ENCODE measurements around the gene CCM2L.

DNA sequence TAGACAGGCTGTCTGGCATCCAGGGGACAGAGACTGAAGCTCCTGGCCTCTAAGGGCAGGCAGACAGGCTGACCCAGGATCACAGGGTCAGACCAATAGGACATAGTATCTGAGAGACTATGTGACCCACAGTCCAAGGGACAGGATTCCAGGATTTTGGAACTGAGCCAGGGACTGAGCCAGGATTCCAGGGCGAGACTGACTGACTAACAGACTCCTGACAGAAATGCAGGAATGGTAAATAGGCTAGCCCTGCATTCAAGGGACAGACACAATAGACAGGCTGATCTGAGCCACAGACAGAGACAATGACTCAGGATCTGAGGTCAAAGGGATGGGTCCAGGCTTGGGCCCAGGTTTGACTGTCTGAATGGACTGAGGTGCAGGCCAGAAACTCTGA is 22.5 kb upstream of the CCM2L start:
- TF ChIP-seq, protein P1, sequence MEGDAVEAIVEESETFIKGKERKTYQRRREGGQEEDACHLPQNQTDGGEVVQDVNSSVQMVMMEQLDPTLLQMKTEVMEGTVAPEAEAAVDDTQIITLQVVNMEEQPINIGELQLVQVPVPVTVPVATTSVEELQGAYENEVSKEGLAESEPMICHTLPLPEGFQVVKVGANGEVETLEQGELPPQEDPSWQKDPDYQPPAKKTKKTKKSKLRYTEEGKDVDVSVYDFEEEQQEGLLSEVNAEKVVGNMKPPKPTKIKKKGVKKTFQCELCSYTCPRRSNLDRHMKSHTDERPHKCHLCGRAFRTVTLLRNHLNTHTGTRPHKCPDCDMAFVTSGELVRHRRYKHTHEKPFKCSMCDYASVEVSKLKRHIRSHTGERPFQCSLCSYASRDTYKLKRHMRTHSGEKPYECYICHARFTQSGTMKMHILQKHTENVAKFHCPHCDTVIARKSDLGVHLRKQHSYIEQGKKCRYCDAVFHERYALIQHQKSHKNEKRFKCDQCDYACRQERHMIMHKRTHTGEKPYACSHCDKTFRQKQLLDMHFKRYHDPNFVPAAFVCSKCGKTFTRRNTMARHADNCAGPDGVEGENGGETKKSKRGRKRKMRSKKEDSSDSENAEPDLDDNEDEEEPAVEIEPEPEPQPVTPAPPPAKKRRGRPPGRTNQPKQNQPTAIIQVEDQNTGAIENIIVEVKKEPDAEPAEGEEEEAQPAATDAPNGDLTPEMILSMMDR (IDR thresholded peaks at IDR 0.05; ENCODE audit: insufficient read depth, low read length, poor library complexity, severe bottlenecking), result no peak
- TF ChIP-seq EZH2phosphoT487 (conservative IDR thresholded peaks at IDR 0.05; ENCODE audit: low read length), result no peak
